Stimulated activated naive CD4-positive, alpha-beta T cell (primary cell): ENCODE measurements around the gene NUDT17.

Experiments
- DNase-seq, 6 experiments: peaks; one replicate each; lab custom pipeline; 2025; lab: John Stamatoyannopoulos, UW

The NUDT17 gene

DNA sequence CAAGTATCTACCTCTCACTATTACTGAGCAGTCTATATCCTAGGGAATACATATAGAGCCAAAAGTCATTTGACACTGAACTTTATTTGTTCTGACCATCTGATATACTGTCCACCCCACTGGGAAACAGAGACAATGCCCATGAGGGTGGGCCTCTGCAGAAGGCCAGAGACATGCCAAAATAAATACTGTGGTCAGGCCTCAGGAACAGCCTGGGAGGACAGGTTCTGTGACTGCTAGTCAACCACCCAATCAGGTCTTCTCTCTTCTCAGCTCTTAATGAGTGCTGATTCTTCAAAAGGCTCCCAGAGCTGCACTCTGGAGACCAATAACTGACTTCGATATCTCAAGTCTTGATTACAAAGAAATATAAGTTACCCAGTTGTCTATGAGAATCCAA lies 45.7 kb downstream of the NUDT17 start:
- no peak for DNase-seq

DNA sequence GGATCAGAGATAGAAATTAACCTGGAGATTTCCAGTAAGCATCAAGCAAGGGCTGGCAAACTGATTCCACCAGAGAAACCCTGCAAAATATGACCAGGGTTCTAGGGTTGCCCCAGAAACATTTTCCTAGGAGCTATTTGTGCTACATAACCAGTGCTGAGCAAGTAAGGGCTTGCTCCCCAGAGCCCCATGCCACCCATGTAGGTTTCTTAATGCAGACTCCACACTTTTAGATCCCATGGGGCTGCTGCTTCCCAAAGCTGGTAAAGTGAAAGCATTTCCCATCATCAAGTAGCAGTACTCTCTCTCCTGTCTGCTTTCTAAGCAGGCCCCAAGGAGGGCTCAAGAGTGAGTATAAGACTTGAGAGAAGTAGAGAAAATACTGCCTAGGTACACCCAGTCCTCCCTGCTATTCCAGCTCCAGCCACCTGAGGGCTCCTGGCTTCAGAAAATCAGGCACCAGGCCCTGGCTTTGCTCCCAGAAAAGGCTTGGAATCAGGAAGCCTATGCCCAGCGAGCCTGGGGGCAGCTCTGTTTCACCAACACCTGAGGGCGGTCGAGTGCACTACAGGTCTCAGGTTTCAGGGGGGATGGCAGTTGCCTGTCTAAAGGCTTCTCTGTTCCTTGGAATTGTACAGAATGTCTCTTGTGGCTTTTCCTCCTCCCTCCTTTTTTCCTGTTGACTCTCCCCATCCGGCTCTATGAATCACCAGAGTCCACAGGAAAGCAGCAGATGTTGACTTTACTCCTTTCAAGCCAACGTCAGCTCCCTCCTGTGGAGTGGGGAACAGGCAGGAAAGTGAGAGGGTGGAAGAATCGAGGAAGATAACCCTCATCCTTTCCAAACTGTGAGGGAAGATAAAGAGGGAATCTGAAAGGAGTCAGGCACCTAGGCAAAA lies 46.4 kb downstream of the NUDT17 start:
- DNase-seq, result peak in 5 of 6 experiments; percentile 8 to 42 (median 30)

DNA sequence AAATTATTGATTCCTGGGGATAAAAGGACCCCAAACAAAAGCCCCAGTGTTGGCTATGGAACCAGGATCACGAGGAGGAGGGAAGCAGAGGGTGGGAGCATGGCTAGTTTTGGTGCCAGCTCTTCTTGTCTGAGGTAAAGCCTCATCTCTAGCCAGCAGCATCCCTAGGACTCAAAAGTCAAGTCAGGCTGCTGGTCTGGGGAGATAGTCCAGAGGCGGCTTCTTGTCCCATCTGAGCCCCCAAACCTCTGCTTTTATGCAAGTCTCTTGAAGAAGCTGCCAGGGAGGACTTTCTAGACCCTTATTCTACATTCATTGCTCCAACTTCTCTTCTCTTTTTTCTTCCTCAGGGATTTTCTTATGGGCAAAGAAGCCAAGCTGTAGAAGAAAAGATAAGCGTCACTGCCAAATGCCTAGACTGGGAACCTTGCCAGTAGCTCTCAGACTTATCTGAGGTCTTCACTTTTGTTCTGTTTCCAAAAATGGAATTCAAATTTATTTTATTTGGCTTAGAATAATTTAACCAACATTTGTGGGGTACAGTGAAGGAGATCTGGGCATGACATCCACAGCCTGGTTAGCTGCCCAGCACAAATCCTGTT lies 47.2 kb downstream of the NUDT17 start:
- no peak for DNase-seq

DNA sequence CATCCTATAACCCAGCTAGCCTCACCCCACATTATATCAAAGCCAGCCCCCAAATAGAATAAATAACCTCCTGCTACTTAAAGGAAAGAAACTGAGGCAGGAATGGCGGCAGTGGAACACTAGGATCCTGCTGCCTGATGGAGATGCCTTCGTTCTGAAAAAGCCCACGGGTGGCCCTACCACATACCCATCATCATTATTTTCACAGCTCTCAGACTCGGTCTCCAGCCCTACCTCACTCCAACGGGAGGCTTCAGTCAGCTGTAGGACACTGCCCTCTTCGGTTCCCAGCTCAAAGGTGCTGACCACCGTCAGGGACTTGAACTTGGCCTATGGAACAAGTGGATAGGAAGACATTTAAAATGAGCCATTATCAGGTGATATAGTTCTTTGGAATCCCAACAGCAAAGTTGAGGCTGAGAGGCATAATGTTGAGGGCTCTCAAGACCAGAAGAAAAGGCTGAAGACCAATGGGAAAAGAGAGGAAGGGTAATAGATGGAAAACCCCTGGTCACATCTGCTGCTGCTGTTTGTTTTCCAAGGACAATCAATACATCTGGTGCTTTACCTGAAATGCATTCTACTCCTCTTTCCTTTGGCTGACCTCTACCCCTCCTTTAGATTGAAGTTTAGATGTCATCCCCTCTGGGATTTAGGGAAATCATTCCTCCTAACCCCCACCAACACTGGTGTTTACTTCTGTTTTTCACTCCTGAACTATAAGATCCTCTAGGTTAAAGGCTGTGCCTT lies 48.1 kb downstream of the NUDT17 start:
- no peak for DNase-seq

DNA sequence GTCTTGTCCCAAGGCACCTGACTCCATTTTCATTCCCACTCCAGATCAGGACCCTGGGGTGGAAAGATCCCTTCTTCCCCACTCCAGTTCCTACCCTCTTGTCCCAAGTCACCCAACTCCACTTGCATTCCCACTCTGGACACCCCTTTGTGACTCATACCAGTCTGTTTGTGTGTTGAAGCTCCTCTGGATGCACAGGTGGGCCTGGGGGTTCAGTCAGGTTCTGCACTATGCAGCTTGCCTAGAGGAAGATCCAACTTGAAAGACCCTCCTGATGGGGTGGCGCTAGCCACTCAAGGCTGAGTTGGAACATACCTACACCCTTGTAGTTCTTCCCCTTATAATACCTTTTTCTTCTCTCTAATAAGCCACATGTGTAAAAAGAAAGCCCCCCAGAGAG lies 50.0 kb downstream of the NUDT17 start:
- DNase-seq, result no peak

DNA sequence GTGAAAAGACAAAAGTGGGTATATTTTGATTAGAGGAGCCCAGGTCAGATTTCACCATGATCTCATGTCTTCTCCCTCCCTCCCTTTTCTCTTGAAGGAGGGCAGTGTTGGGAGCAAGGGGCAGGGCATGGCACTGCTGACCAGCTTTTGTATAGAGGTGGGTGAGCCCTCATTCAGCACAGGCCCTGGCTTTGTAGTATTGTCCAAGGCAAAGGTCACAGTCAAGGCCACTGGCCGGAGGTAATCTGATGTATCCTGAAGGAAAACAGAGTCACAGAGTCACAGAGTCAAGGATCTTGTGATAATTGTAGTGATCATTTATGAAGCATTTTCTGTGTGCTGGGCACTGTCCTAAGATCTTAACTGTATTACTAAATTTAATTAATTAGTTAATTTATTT lies 52.5 kb downstream of the NUDT17 start:
- no peak for DNase-seq
